Activated CD4-positive, alpha-beta T cell treated with anti-CD3 and anti-CD28 coated beads for 36 hours (primary cell): ENCODE data around the gene UBE2D3. TPM values are rescaled to one million over a fixed set of nuclear protein-coding genes. Genes with fewer than 3 reads are reported as not detected.
A peak's percentile ranks its signal among the peaks of the same experiment; 100 is the strongest.

ENCODE experiments used
- ATAC-seq: fragments of 200-7000 bp; cut with Tn5 transposase; one replicate; pipeline ENCODE4 v1.10.0; 2021; ENCODE audit warnings: mild to moderate bottlenecking, moderate library complexity
- CTCF ChIA-PET: fragments of 350-600 bp; sonication (Branson Sonifier 250); formaldehyde crosslinking; loops from one replicate; lab custom pipeline; 2021; ENCODE audit warnings: antibody characterized with exemption; lab: Charles Lee
- POLR2A ChIA-PET: fragments of 350-600 bp; sonication (Branson Sonifier 250); formaldehyde crosslinking; loops from one replicate; lab custom pipeline; 2021; ENCODE audit warnings: antibody characterized with exemption, inconsistent platforms; lab: Charles Lee
- DNase-seq: peaks from one replicate; pipeline ENCODE4 v3.0.0-alpha.2; 2020
- H3K27ac Mint-ChIP-seq: one replicate; pipeline ENCODE4 v1.8.0; 2021; ENCODE audit warnings: mixed read lengths
- H3K27me3 Mint-ChIP-seq: one replicate; pipeline ENCODE4 v1.8.0; 2021; ENCODE audit warnings: mixed read lengths
- H3K36me3 Mint-ChIP-seq: one replicate; pipeline ENCODE4 v1.8.0; 2021; ENCODE audit warnings: low read depth, mixed read lengths
- H3K4me1 Mint-ChIP-seq: one replicate; pipeline ENCODE4 v1.8.0; 2021; ENCODE audit warnings: mixed read lengths
- H3K4me3 Mint-ChIP-seq: one replicate; pipeline ENCODE4 v1.8.0; 2021; ENCODE audit warnings: mild to moderate bottlenecking, moderate library complexity, mixed read lengths
- H3K9me3 Mint-ChIP-seq: one replicate; pipeline ENCODE4 v1.8.0; 2021; ENCODE audit warnings: low read depth, mixed read lengths
- intact Hi-C, 2 experiments: fragments of 100-400 bp; cut with DNase I in 1 of 2; cut with micrococcal nuclease in 1 of 2; formaldehyde crosslinking; loops; one replicate each; pipeline versions ENCODE4 v1.14.2 to v1.15.1; 2022 to 2024; cut with DNase I, micrococcal nuclease
- total RNA-seq, 2 experiments: library from RNA; stranded (reverse); gene quantifications; one replicate each; pipeline ENCODE4 v1.2.3, GENCODE V29; 2021

UBE2D3 gene
- total RNA-seq, 2 experiments from 2014 or later, result 472 to 686 TPM

GRCh38 chr4:102862016-102862415 lies 34.7 kb upstream of the UBE2D3 start:
- H3K4me3 Mint-ChIP-seq, result no peak overlapping the region
- DNase-seq (no peak), ATAC-seq (no peak)
- POLR2A ChIA-PET, result no interaction called here
- CTCF ChIA-PET, result interaction anchor here (0.9 kb wide), 1 partner anchor 23 kb away, joined by 3 read pairs; no protein-coding TSS in a partner anchor
- peaks cover 30% of the 10 kb centered on the region for H3K4me1 Mint-ChIP-seq
- peaks cover 60% of the 10 kb centered on the region for H3K36me3 Mint-ChIP-seq
- H3K27ac Mint-ChIP-seq, result no peak overlapping the region
- intact Hi-C loops, result no loop called here
- no peaks in the 10 kb centered on the region for H3K27me3 Mint-ChIP-seq
- peaks cover 18% of the 10 kb centered on the region for H3K9me3 Mint-ChIP-seq

GRCh38 chr4:102860611-102861324 lies 33.4 kb upstream of the UBE2D3 start:
- CTCF ChIA-PET, result interaction anchor here (0.7 kb wide), 1 partner anchor 48 kb away, joined by 3 read pairs; no protein-coding TSS in a partner anchor
- DNase-seq (no peak), ATAC-seq (no peak)
- Mint-ChIP-seq H3K27ac (no peak overlapping the region), H3K4me1 (peaks cover 19% of the 10 kb centered on the region), H3K9me3 (peaks cover 18% of the 10 kb centered on the region), H3K4me3 (no peak overlapping the region), H3K27me3 (no peaks in the 10 kb centered on the region), H3K36me3 (peaks cover 51% of the 10 kb centered on the region)
- POLR2A ChIA-PET, result no interaction called here
- intact Hi-C loops, result no loop called here

- Mint-ChIP-seq H3K27ac (no peak overlapping the region), H3K4me3 (no peak overlapping the region), H3K4me1 (peaks cover 6% of the 10 kb centered on the region), H3K27me3 (no peaks in the 10 kb centered on the region), H3K9me3 (peaks cover 18% of the 10 kb centered on the region), H3K36me3 (peaks cover 39% of the 10 kb centered on the region)
- DNase-seq (no peak), ATAC-seq (no peak)
- CTCF ChIA-PET, result interaction anchor here (1.4 kb wide), 1 partner anchor 20 kb away, joined by 4 read pairs; no protein-coding TSS in a partner anchor
- POLR2A ChIA-PET, result no interaction called here
- intact Hi-C loops, result no loop called here
Observed at GRCh38 chr4:102858828-102859464, 31.6 kb upstream of the UBE2D3 start.

GRCh38 chr4:102850370-102850769 lies 23.0 kb upstream of the UBE2D3 start:
- no peaks in the 10 kb centered on the region for H3K27me3 Mint-ChIP-seq
- no peak overlapping the region for H3K27ac Mint-ChIP-seq
- no peaks in the 10 kb centered on the region for H3K9me3 Mint-ChIP-seq
- ChIA-PET CTCF (no interaction called here), POLR2A (interaction anchor here (0.6 kb wide), 1 partner anchor 18 kb away, joined by 6 read pairs; no protein-coding TSS in a partner anchor)
- no peak for DNase-seq
- no peak for ATAC-seq
- peaks cover 5% of the 10 kb centered on the region for H3K36me3 Mint-ChIP-seq
- intact Hi-C loops, result no loop called here
- H3K4me3 Mint-ChIP-seq, result no peak overlapping the region
- peaks cover 5% of the 10 kb centered on the region for H3K4me1 Mint-ChIP-seq

GRCh38 chr4:102849579-102850104 lies 22.3 kb upstream of the UBE2D3 start:
- Mint-ChIP-seq H3K27me3 (no peaks in the 10 kb centered on the region), H3K27ac (no peak overlapping the region), H3K4me1 (peaks cover 5% of the 10 kb centered on the region), H3K4me3 (no peak overlapping the region), H3K9me3 (no peaks in the 10 kb centered on the region), H3K36me3 (peaks cover 5% of the 10 kb centered on the region)
- intact Hi-C loops, result no loop called here
- DNase-seq (no peak), ATAC-seq (no peak)
- ChIA-PET POLR2A (no interaction called here), CTCF (interaction anchor here (0.7 kb wide), 1 partner anchor 15 kb away, joined by 3 read pairs; no protein-coding TSS in a partner anchor)

- H3K27ac Mint-ChIP-seq, result no peak overlapping the region
- DNase-seq (no peak), ATAC-seq (no peak)
- H3K4me1 Mint-ChIP-seq, result peaks cover 13% of the 10 kb centered on the region
- ChIA-PET POLR2A (no interaction called here), CTCF (no interaction called here)
- no peaks in the 10 kb centered on the region for H3K27me3 Mint-ChIP-seq
- H3K4me3 Mint-ChIP-seq, result no peak overlapping the region
- intact Hi-C loops, result no loop called here
- no peaks in the 10 kb centered on the region for H3K9me3 Mint-ChIP-seq
- peaks cover 5% of the 10 kb centered on the region for H3K36me3 Mint-ChIP-seq
Observed at GRCh38 chr4:102847687-102848086, 20.3 kb upstream of the UBE2D3 start.

- Mint-ChIP-seq H3K4me3 (no peak overlapping the region), H3K9me3 (no peaks in the 10 kb centered on the region), H3K4me1 (peaks cover 13% of the 10 kb centered on the region), H3K36me3 (peaks cover 7% of the 10 kb centered on the region), H3K27me3 (no peaks in the 10 kb centered on the region), H3K27ac (no peak overlapping the region)
- ChIA-PET CTCF (no interaction called here), POLR2A (no interaction called here)
- intact Hi-C loops, result no loop called here
- ATAC-seq (no peak), DNase-seq (no peak)
Observed at GRCh38 chr4:102843938-102844337, 16.6 kb upstream of the UBE2D3 start.

GRCh38 chr4:102843273-102843672 lies 15.9 kb upstream of the UBE2D3 start:
- no peaks in the 10 kb centered on the region for H3K27me3 Mint-ChIP-seq
- POLR2A ChIA-PET, result no interaction called here
- peaks cover 14% of the 10 kb centered on the region for H3K4me1 Mint-ChIP-seq
- CTCF ChIA-PET, result no interaction called here
- ATAC-seq, result peak; percentile 67
- H3K36me3 Mint-ChIP-seq, result peaks cover 4% of the 10 kb centered on the region
- H3K27ac Mint-ChIP-seq, result no peak overlapping the region
- intact Hi-C loops, result no loop called here
- no peaks in the 10 kb centered on the region for H3K9me3 Mint-ChIP-seq
- no peak for DNase-seq
- no peak overlapping the region for H3K4me3 Mint-ChIP-seq

- peak; percentile 61 for ATAC-seq
- Mint-ChIP-seq H3K9me3 (no peaks in the 10 kb centered on the region), H3K4me1 (peaks cover 16% of the 10 kb centered on the region), H3K27me3 (no peaks in the 10 kb centered on the region), H3K4me3 (no peak overlapping the region), H3K36me3 (peaks cover 4% of the 10 kb centered on the region), H3K27ac (no peak overlapping the region)
- CTCF ChIA-PET, result interaction anchor here (0.8 kb wide), 1 partner anchor 179 kb away, joined by 3 read pairs; no protein-coding TSS in a partner anchor
- POLR2A ChIA-PET, result no interaction called here
- intact Hi-C loops, result no loop called here
- no peak for DNase-seq
Observed at GRCh38 chr4:102842367-102842766, 15.0 kb upstream of the UBE2D3 start.

- Mint-ChIP-seq H3K27ac (no peak overlapping the region), H3K4me1 (peaks cover 14% of the 10 kb centered on the region), H3K9me3 (no peaks in the 10 kb centered on the region), H3K36me3 (no peaks in the 10 kb centered on the region), H3K4me3 (no peak overlapping the region), H3K27me3 (no peaks in the 10 kb centered on the region)
- ChIA-PET CTCF (interaction anchor here (0.7 kb wide), 1 partner anchor 27 kb away, joined by 3 read pairs; no protein-coding TSS in a partner anchor), POLR2A (no interaction called here)
- DNase-seq (no peak), ATAC-seq (no peak)
- intact Hi-C loops, result no loop called here
Observed at GRCh38 chr4:102836596-102836995, 9.2 kb upstream of the UBE2D3 start.

- intact Hi-C loops, result no loop called here
- no peak overlapping the region for H3K4me3 Mint-ChIP-seq
- H3K27me3 Mint-ChIP-seq, result no peaks in the 10 kb centered on the region
- H3K4me1 Mint-ChIP-seq, result peaks cover 22% of the 10 kb centered on the region
- peaks cover 5% of the 10 kb centered on the region for H3K36me3 Mint-ChIP-seq
- no peak for DNase-seq
- no peak overlapping the region for H3K27ac Mint-ChIP-seq
- no peak for ATAC-seq
- ChIA-PET POLR2A (interaction anchor here (0.6 kb wide), 1 partner anchor 181 kb away, joined by 3 read pairs; no protein-coding TSS in a partner anchor), CTCF (interaction anchor here (0.6 kb wide), 2 partner anchors 189 to 429 kb away, joined by 4 read pairs; no protein-coding TSS in a partner anchor)
- H3K9me3 Mint-ChIP-seq, result no peaks in the 10 kb centered on the region
Observed at GRCh38 chr4:102832667-102833066, 5.3 kb upstream of the UBE2D3 start.
